Measurements from ENCODE around the gene GPATCH2L.

The GPATCH2L gene

DNA sequence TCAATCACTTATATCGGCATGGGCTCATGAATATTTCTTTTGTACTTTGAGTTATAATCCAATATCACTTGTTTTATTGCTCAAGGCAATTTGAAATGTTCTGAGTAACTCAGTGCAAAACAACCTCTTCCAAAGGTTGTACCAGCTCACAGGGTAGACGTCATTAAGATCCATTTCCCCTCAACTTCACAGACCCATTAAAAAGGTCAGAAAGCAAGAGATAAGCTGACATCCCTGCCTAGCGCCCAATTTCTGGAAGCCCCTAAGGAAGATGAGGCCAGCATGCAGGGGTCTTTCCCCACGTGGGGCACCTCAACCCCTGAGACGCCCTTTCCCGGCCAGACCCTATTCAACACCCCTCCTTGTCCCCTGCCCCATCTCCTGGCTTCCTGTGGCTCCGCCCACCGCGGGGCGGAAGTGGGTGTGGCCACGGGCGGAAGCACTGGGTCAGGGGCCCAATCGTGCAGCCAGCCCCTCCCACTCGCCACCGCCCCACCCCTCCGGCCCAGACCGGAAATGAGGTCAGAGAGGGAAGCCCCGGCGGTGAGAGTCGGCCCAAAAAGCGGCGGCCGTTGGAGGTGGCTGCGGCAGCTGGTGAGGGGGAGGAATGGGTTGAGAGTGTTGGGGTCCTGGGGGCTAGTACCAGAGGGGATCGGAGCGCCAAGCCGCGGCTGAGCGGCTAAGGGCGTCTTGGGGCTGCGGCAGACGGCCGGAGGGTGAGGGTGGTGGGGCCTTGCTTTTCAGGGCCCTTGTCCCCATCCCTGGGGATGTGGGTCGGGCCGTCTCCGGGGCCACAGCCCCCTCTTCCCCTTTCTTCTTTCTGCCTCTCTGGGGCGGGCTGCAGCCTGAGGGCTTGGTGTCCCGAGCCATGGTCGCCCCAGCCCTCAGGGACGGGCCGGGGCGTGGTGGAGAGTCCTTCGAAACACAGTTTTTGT is at the start of gene GPATCH2L:
GPATCH2L (plus strand) TSS at position 525 of the 935 bp plus-strand sequence. CDS start 2,442 bp downstream, outside the sequence.
- peak; percentile 51 for DNase-seq

DNA sequence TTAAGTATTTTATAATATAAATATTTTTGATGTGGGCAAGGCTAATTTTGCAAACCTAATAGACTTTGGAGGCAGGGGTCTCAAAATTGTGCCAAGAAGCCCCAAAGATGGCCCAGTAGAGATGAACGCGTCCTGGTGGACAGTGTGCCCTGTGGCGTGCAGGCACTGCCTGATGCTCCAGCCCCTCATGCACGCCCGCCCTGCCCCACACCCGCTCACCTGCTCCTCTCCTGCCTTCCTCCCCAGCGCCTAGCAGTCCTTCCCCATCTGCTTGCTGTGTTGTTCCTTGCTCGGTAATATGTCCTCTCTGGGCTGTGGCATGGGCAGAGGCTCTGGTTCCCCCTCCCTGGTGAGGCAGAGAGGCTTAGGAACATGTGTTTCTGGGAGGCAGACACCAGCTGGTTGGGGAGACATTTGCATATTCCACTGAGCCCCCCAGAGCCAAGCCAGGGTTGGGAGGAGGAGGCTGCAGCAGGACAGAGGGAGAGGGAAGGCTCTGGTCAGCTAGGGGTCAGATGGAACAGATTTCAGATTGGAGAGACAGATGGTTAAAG is 46.8 kb upstream of the GPATCH2L start:
- DNase-seq, result no peak

DNA sequence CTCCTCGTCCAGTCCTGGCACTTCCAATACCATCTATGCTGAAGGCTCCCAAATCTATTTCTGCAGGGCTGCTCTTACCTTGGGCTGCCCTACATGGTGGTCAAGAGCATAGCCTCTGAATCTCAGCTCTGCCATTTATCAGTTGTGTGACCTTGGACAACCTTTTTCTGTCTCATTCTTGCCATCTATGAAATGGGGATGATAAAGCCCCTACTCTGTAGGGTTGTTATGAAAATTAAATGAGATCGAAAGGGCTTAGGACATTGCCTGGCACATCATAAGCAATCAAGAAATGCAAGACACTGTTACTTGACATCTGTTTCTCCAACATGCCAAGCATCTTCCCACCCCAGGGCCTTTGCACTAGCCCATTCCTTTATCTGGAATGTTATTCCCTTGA is 45.5 kb upstream of the GPATCH2L start:
- DNase-seq, result no peak

DNA sequence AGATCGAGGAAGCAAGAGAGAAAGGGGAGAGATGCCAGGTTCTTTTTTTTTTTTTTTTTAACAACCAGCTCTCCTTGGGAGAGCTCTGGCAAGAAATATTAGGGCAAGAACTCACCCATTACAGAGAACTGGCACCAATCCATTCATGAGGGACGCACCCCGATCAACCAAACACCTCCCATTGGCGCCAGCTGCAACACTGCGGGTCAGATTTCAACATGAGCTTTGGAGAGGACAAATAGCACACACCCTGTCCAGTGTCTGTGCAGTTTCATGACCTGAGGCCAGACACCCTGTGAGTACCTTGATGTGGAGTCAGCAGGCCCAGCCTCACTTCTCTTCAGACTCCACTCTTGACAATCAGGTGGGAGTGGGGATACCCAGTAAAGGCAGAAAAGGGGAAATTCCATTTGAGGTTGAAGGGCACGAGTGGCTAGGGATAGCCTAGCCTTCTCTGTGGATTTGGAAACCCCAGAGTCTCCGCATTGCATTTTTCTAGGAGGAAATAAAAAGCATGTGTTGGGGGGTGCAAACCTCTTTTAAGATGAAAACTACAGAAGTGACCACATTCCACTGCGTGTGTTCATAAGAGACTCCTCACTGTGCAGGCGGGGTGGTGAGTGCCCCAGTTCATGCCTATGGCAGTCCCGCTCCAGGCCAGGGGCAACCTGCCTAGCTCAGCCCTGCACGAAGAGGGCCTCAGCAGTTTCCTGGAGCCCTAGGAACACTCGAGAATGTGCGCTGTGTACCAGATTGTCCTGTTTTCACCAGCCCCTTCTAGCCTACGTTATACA is 42.4 kb upstream of the GPATCH2L start:
- DNase-seq, result no peak

DNA sequence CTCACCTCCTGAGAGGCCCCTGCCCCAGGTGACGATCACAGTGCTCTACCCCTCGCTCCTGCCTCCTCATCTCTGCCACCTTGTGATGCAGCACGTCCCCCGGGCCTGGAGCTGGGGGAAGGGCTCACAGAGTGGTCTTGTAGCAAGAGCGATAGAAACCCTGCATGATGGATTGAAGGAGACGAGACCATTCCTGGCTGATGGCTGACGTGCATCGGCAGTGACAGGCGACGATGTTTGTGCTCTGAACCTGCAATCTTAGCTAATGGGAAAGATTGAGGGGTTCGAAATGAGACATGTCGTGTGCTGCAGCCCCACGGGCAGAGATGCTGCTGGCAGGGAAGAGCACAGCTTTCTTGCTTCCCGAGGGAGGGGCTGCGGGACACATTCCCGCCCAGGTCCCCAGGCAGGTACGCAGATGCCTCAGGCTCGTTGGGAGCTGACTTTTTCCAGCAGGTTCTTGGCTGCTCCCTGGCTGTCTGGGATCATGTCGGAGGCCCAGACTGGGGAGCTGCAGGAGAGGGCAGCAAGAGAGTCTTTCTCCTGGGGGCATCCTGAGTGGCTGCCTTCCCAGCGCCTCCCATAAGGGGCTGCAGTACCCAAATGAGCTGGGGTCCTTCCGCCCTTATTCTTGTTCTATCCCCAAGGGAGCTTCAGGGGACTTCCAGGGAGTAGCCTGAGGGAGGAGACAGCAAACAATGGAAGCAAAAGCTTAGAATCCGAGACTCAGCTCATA is 38.7 kb upstream of the GPATCH2L start:
- no peak for DNase-seq

DNA sequence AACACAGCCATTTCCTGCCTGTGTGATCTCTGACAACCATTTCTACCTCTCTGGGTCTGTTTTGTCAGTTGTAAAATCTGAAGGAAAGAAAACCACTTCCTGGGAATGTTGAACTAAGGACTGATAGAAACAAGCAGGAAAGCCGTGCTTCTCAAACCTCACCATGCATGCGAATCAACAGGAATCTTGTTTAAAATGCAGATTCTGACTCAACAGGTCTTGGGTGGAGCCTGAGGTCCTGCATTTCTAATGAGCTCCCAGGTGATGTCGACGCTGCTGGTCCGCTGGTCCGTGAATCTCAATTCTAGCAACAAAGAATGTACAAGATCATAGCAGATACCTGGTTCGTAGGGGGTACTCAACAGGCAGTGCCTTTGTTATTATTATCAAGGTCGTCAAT is 38.0 kb upstream of the GPATCH2L start:
- DNase-seq, result no peak

DNA sequence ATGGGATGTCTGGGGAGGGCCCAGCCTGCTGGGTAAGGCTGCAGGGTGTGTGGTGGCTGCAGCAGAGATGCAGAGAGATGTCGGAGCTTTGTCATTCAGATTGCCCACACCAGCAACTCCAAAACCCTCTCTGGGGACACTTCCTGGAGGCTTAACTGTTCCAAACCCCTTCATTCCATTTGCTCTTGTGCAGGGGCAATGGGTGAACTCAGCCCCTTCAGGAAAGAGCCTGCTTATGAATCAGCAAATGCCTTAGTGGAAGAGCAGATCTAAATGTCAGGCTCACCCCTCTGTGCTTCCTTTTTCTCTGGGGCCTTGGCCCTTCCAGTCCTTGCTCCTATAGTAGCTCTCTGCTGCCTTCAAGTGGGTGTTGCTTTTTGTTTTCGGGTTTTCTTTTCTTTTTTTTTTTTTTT is 36.7 kb upstream of the GPATCH2L start:
- DNase-seq, result no peak

DNA sequence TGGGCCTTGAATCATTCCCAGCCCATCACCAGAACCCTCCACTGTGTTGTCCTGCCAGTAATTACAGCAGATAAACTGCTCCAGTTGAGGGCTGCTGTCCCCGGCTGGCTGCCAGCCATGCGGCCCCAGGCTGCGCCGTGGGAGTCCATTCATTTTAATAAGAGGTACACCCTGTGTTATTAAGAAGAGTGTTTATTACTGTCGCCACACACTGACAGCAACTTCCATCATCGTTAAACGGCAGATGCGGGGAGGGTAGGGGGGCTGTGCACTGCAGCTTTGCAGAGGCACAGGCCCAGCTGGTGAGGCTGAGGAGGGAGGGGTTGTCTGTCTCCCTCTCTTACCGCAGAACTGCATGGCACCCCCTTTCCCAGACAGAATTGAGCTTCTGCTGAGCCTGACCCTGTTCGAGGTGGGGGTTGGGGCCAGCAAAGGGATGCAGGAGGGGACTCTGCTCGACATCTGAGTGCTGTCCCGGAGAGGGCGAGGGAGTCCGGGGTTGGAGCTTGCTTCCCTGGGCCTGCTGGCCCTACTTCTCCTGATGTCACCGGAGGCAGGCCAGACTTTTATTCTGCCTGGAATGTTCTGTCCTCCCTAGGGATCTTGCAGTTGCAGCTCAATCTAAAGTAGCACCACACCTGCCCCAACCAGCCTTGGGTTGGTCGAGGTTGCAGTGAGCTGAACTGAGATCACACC is 33.8 kb upstream of the GPATCH2L start:
- no peak for DNase-seq

DNA sequence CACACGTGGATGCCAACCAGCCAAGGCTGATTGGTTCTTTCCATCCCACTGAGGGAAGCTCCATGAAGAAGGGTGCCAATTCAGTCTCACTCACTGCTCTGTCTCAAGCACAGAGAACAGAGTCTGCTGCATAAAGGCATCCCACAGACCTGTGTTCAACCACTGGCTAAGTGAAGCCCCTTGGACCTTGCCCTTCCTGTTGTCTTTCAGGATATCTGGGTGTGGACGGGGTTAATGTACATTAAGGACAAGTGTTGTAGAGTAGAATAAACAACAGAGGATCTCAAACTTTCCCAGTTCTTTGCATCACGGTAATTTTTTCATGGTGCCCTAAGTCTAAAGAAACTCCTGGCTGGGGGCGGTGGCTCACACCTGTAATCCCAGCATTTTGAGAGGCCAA is 33.1 kb upstream of the GPATCH2L start:
- DNase-seq, result no peak

DNA sequence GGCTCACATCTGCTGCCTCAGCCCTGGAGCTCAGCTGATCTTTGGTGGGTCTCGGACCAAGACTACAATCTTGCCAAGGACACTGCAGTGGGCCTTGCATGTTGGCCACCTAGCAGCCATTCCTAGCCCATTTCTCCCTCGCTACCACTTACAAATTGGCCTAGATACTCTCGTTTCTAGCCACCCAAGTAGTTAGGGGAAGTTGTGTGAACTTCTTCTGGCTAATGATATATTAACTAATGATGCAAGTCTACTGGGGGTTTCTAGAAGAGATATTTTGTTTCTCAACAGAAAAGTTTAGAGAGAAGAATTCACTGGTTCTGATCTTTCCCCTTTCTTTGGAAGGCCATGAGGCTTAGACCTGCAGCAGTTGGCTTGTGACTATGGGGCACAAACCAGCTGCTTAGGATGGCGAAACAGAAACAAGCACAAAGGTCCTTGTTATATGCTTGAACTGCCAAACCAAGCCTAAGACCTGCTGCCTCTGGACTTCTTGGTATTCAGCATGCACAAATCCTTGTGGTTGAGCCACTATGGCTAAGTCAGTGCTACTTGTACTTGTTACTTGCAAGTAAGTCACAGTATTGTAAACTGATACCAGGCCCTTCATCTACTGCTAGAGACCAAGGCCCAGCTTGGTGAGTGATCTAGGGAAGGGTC is 30.5 kb upstream of the GPATCH2L start:
- DNase-seq, result no peak

DNA sequence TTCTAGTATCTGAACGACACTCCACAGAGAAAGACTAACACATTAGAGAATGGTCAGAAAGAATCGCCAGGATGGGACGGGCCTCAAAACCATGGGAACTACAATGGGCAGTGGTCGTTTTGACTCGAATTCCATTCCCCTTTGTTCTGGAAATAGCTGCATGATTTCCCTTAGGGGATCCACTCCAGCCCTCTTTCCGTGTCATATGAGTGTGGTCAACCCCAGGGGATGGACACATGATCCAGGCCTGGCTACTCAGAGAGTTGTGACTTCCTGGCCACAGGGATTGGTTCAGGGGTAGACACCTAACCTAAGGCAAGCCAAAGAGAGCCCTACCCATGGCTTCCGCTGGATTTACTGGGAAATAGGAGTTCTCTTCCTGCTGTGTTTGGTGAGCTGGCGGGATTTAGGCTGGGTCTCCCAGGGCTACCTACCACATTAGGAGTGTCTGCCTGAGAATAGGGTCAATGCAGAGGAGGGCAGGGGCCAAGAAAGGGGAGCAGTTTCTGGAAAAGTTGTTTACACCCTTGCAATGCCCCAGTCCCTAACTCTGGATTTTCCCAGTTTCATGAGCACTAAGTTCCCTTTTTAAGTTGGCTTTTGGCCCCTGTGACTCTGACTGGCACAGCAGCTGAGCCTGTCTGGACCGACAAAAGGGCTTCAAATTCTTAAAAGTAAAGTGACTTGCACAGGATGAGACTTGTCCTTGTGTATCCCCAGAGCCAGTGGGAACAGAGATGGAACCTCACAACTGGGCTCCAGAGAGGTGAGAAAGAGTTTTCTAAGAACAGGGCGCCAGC is 28.1 kb upstream of the GPATCH2L start:
- no peak for DNase-seq

DNA sequence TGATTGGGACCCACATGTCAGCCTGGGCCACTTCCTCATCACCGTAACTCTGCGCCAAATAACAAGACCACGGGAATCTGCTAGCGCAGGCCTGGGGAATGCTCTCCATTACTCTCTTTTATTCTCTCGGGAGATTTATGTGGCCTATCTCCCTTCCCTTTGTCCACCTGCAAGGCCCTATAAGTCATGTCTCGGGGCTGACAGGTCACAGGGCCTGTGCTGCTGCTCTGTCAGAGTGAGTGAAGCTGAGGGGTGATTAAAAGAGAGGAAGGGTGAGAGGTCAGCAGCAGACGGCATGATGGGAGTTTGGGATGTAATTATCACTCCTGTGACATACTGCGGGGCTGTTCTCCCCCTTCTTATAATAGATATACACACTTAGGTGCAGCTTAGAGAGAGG is 26.2 kb upstream of the GPATCH2L start:
- no peak for DNase-seq

DNA sequence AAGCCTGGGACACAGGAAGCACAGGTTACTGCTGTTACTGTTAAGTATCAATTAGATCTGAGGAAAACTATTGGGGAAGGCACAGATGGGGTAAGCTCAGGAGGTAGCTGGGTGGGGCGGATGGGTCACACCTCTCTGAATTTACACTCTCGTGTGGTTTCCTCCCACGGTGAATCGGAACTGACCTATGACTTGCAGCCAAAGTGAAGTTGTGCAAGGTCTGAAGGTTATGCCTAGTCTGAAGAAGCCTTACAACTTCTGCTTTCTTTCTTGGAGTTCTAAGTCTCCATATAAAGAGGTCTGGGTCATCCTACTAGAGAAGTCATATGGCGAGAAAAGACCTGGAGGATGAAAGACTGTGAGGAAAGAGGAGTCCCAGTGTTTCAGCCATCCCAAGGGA is 25.6 kb upstream of the GPATCH2L start:
- no peak for DNase-seq

DNA sequence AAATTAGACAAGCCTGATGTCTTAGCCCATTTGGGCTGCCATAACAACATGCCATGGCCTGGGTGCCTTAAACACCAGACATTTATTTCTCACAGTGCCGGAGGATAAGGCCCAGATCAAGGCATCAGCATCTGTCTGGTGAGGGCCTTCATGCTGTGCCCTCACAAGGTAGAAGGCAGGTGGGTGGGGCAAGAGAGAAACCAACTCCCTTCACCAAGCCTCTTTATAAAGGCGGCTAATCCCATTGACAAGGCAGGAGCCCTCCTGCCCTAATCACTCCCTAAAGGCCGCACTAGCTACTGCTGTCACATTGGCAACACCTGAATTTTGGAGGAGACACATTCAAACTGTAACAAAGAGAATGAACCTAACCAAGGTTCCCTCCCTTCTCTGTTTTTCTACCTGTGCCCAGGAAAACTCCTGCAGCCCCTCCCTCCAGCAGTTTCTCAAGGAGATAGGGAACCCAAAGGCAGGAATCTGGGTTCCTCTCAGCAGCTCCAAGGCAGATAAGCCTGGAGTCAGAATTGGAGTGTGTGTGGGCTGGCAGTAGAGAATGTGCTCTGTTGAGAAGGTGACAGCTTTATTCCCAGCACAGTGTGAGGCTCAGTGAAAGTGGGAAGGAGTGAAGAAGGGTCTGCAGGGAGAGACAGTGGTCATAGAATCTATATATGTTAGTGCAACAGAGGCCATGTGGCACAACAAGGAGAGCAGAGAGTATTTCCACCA is 21.7 kb upstream of the GPATCH2L start:
- no peak for DNase-seq

DNA sequence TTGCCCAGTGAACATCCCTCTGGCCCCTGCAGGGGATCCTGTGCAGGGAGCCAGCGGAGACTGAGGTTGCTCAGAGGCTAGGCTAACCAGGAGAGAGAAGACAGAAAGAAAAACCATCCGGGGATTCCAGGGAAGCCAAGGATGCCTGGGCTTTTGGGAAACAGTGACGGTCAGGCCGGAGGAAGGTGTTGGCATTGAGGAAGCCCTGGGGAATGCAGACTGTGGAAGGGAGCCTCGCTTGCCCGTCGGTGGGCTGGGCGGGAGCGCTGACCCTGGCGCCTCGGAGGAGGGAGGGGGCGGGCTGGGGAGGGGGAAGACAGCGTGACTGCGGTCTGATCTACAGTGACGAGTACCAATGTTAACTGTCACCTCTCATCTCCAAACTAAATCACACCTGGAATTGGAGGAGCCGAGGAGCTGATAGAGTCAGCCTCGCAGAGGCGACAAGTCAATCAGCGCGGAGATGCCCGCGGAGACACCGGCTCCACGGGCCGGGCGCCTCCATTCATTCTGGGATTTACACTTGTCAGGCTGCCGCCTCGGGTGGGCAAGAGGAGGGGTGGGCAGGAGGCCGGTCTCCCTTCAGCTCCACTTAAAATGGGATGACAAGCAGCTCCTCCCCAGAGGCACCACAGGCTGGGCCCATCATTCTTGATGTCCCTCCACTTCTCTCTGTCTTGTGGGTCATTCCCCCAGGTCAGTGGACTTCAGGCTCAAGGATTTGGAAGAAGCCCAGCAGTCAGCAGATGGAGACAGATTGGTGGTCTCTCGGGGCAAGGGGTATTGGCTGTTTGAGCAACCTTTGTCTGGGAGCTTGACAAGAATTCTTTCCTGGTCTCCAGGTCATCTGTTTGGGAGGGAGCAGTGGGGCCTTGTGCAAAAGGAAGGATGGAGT is 20.4 kb upstream of the GPATCH2L start:
- no peak for DNase-seq

DNA sequence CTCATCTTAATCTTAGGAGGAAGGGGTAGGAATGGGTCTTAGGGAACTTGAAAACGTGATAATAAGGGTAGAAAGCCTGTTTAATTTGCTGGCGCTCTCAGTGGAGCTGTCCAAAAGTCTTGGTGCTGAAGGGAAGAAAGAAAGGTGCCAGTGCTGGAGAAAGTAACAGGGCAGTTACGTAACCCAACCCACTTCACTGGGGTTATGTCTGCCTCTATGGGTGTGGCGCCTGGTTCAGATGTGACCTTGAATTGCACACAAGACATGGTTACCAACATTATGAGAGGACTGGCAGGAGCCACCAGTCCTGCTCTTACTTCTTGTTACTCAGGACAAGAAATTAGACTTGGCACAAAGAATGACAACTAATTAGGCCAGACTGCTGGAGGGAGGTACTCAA is 18.6 kb upstream of the GPATCH2L start:
- DNase-seq, result no peak

DNA sequence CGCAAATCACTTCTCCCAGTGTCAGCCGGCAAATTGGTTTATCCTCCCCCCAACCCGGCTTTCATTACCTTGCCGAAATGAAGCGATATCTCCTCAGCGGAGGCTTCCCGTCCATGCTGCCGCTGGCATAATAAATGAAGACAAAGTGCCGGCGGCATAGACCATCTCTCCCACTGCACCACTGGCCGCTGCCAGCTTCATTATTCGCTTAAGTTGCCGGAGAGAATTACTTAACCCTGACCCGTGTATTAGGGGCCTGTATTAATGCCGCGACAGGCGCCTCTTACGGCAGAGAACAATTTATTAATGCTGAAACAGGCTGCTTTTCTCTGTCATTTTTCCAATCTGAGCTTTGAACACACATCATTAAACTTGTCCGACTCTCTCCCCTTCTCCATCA is 17.5 kb upstream of the GPATCH2L start:
- no peak for DNase-seq

DNA sequence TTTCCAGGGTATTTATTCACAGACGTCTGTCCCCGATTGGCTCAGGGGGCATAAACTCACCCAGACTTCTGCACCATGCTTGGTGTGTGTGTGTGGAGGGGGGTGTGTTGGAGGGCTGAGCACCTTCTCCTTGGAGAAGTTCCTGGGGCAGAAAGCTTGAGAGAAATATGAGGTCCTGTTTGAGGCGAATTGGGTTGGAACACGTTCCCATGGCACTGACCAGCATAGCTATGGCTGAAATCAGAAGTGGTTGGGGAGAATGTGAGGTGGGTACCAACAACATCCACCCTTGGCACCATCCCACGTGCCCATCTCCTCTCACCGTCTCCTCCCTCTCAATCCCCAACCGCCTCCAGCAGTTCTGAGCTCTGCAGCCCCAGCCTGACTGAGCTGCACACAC is 16.0 kb upstream of the GPATCH2L start:
- DNase-seq, result no peak

DNA sequence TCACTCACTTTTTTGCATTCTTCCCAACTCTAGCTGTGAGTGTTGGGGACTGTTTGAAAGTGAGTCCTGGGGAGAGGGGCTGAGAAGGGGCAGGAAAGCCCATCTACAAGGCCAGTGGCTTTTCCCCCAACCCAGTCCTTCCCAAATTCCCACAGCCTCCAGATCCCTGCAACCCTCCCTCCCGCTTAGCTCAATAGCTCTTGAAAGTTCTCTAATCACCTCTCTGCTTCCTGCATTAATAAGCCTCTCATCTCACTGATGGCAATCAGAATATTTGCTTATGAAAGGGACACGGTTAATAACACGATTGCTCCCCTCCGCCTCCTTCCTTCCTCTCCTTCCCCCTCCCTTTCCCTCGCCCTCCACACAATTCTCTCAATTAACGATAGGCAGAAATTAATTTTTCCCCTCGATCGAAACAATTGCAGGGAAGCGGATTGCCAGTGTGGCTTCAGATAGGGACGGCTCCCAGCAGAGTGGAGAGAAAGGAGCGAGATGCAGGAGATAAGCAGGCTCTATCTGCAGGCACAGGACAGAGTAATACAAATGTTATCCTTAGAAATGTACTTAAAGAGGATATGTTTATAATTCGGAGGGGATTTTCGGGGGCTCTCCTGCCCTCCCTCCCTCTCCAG is 15.1 kb upstream of the GPATCH2L start:
- DNase-seq, result no peak

All from GF-D8 (cell line).